ENCODE results near the gene SPECC1.
A peak's percentile ranks its signal among the peaks of the same experiment; 100 is the strongest.
"Not testable (repeated sequence)": the region's sequence is repeated elsewhere in the genome, so short reads cannot be mapped to it uniquely, and the experiment has no call there.

Gene SPECC1, protein sequence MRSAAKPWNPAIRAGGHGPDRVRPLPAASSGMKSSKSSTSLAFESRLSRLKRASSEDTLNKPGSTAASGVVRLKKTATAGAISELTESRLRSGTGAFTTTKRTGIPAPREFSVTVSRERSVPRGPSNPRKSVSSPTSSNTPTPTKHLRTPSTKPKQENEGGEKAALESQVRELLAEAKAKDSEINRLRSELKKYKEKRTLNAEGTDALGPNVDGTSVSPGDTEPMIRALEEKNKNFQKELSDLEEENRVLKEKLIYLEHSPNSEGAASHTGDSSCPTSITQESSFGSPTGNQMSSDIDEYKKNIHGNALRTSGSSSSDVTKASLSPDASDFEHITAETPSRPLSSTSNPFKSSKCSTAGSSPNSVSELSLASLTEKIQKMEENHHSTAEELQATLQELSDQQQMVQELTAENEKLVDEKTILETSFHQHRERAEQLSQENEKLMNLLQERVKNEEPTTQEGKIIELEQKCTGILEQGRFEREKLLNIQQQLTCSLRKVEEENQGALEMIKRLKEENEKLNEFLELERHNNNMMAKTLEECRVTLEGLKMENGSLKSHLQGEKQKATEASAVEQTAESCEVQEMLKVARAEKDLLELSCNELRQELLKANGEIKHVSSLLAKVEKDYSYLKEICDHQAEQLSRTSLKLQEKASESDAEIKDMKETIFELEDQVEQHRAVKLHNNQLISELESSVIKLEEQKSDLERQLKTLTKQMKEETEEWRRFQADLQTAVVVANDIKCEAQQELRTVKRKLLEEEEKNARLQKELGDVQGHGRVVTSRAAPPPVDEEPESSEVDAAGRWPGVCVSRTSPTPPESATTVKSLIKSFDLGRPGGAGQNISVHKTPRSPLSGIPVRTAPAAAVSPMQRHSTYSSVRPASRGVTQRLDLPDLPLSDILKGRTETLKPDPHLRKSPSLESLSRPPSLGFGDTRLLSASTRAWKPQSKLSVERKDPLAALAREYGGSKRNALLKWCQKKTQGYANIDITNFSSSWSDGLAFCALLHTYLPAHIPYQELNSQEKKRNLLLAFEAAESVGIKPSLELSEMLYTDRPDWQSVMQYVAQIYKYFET

DNA sequence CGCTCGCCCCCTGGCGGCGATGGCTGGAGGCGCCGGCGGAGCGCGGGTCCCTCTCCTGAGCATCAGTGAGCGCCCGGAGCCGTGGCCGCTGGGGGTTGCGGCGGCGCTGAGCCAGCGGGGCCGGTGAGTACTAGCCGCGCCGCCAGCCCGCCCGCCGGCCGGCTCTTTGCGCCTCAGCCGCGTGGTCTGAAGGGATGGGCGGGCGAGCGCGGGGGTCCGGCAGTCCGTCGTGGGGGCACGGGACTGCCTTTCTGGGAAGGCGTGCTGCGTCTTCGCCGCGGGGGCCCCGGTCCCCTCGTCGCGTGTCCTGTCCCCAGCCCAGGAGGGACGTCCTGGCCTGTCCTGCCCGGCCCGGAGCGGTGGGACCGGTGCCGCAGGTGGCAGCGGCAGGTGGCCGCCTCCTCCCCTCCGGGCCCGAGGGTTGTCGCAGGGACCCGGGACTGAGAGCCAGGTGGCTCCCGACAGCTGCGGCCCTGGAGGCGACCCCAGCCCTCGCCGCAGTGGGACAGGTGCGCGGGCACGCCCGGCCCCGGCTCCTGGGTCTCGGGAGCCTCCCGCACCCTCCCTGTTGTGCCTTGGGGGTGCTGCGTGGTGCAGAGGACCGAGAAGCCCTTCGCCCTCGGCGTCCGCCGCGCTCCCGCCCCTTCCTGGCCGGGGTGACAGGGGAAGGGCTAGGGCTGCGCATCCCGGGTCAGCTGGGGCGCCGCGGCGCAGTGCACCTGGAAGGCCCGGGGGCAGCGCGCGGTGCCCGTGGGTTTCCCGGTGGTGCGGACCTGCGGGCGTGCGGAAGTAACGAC lies at the start of gene SPECC1:
Gene SPECC1 (plus strand): TSS at position 58 of the 797 bp plus-strand sequence. CDS start 87,293 bp downstream, outside the sequence.
- Histone ChIP-seq H3K36me3 (ENCODE audit: insufficient read depth, insufficient read length, low read length) (no peaks in the 10 kb centered on the region), H3K9me3 (ENCODE audit: insufficient read depth, low read length) (no peaks in the 10 kb centered on the region; the same call in 1 of the 2 replicates), H3K27me3 (ENCODE audit: insufficient read depth, insufficient read length) (peaks cover 44% of the 10 kb centered on the region), H3K4me1 (ENCODE audit: insufficient read depth, insufficient read length) (no peaks in the 10 kb centered on the region), H3K9ac (ENCODE audit: insufficient read length, low read depth) (peak within 1 kb of the TSS; percentile 57), H3K4me3 (ENCODE audit: insufficient read length, low read depth) (peak within 1 kb of the TSS; percentile 59)
- no peak for DNase-seq (ENCODE audit: low read depth, low spot score)
- TF ChIP-seq ZNF274 (IDR thresholded peaks at IDR 0.05; ENCODE audit: low read depth, low read length), result no peak
- TF ChIP-seq SUZ12 (IDR thresholded peaks at IDR 0.05; ENCODE audit: extremely low read depth, insufficient read depth, insufficient read length), result no peak
- TF ChIP-seq YY1 (IDR thresholded peaks at IDR 0.05; ENCODE audit: insufficient read depth, insufficient read length), result no peak

DNA sequence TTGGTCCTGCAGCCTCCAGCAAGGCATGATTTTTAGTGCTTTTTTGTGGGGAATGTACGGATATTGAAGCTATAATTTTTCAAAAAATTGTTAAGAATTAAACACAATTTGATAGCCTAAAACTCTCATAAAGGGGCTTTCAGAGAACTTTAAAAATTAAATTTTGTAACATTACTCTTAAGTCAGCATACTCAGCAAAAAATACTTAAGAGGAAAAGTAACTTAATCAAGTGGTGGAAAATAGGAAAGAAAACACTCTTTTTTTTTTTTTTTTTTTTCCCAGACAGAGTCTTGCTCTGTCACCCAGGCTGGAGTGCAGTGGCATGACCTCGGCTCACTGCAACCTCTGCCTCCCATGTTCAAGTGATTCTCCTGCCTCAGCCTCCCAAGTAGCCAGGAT lies 46.2 kb upstream of the SPECC1 start:
- H3K9ac ChIP-seq (ENCODE audit: insufficient read length, low read depth); H3K4me1 ChIP-seq (ENCODE audit: insufficient read depth, insufficient read length); H3K9me3 ChIP-seq (ENCODE audit: insufficient read depth, low read length); DNase-seq (ENCODE audit: low read depth, low spot score); H3K27me3 ChIP-seq (ENCODE audit: insufficient read depth, insufficient read length); H3K4me3 ChIP-seq (ENCODE audit: insufficient read length, low read depth): not testable (repeated sequence)
- peaks cover 36% of the 10 kb centered on the region for H3K36me3 ChIP-seq (ENCODE audit: insufficient read depth, insufficient read length, low read length)

DNA sequence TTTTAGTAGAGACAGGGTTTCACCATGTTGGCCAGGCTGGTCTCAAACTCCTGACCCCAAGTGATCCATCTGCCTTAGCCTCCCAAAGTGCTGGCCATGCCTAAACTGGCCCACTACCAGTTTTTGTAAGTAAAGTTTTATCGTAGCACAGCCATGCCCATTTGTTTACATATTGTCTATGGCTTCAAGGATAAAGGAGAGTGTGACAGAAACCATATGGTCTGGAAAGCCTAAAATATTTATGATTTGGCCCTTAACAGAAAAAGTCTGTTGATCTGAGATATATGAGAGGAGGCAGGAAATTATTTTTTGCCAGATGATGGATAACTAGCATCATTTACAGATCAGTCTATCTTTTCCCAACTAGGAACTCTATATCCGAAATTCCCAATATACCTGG lies 36.0 kb upstream of the SPECC1 start:
- no peak for TF ChIP-seq SUZ12 (IDR thresholded peaks at IDR 0.05; ENCODE audit: extremely low read depth, insufficient read depth, insufficient read length)
- no peak for TF ChIP-seq ZNF274 (IDR thresholded peaks at IDR 0.05; ENCODE audit: low read depth, low read length)
- no peak for TF ChIP-seq YY1 (IDR thresholded peaks at IDR 0.05; ENCODE audit: insufficient read depth, insufficient read length)
- DNase-seq (ENCODE audit: low read depth, low spot score), result no peak
- H3K27me3 ChIP-seq (ENCODE audit: insufficient read depth, insufficient read length), result no peaks in the 10 kb centered on the region
- H3K4me1 ChIP-seq (ENCODE audit: insufficient read depth, insufficient read length), result no peaks in the 10 kb centered on the region
- H3K36me3 ChIP-seq (ENCODE audit: insufficient read depth, insufficient read length, low read length), result peaks cover 48% of the 10 kb centered on the region
- H3K9ac ChIP-seq (ENCODE audit: insufficient read length, low read depth), result no peak overlapping the region
- H3K4me3 ChIP-seq (ENCODE audit: insufficient read length, low read depth), result no peak overlapping the region
- H3K9me3 ChIP-seq (ENCODE audit: insufficient read depth, low read length), result no peaks in the 10 kb centered on the region; the same call in 1 of the 2 replicates

DNA sequence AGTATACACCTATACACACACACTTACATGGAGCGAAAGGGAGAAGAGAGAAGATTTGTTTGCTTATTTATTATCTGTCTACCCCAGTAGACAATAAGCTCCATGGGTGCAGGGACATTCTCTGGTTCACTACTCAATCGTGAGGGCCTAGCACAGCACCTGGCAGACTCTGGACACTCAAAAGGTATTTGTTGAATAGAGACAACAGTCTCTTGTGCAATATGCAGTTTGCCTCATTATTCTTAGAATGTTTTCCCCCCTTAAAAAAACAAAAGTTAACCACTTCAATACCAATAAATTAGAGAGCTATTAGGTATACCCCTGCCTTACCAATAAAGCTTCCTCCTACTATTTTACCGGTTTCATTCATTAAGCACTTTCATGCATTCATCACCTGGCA lies 33.6 kb upstream of the SPECC1 start:
- TF ChIP-seq SUZ12 (IDR thresholded peaks at IDR 0.05; ENCODE audit: extremely low read depth, insufficient read depth, insufficient read length) (no peak), YY1 (IDR thresholded peaks at IDR 0.05; ENCODE audit: insufficient read depth, insufficient read length) (no peak), ZNF274 (IDR thresholded peaks at IDR 0.05; ENCODE audit: low read depth, low read length) (no peak)
- Histone ChIP-seq H3K9ac (ENCODE audit: insufficient read length, low read depth) (no peak overlapping the region), H3K36me3 (ENCODE audit: insufficient read depth, insufficient read length, low read length) (peaks cover 33% of the 10 kb centered on the region), H3K9me3 (ENCODE audit: insufficient read depth, low read length) (peaks cover 16% of the 10 kb centered on the region; the same call in 1 of the 2 replicates), H3K4me1 (ENCODE audit: insufficient read depth, insufficient read length) (no peaks in the 10 kb centered on the region), H3K27me3 (ENCODE audit: insufficient read depth, insufficient read length) (no peaks in the 10 kb centered on the region), H3K4me3 (ENCODE audit: insufficient read length, low read depth) (no peak overlapping the region)
- DNase-seq (ENCODE audit: low read depth, low spot score), result no peak

DNA sequence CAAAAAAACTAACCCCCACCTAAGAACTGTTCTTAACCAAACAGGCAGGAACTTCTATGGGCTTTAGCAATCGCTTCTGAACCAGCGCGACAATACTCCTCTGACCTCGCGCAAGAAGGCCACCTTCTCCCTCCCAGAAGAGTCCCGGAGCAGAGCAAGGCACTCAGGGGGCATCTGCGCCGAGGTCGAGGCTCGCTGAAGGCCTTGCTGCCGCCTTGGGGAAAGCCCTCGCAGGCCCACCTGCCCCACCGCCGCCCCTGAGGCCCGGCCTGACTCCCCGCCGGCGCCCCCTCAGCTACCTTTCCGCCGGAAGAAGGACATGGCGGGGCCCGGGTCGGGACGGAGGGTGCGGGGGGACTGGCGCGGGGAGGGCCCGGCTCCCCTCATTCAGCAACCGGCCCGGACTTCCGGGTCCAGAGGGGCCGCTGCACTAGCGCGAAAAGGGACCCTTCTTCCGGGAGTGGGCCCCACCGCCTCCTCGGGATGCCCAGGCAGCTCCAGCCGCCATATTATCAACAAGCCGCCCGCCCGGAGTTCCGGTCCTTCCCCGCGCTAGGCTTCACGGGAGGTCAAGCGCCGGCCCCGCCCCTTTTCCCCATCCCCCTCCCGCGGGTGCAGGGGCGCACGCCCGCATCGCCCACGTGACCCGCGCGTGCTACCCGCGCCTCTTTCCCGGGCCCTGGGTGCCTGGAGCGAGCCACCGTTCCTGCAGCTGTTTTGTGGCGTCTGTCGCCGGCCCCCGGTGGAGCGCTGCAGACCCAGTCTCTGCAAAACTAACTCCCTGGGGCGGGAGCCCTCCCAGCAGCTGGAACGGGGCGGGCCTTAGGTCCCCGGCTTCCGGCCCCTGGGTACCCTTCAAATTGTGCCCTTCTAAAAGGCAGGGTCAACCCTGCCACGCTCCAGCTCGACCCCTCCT lies 31.6 kb upstream of the SPECC1 start, which contains the start of gene AKAP10:
Gene AKAP10 (minus strand): TSS at position 536 of the 916 bp plus-strand sequence. CDS start 149 bp downstream, at position 387.
- Histone ChIP-seq H3K9ac (ENCODE audit: insufficient read length, low read depth) (peak within 1 kb of the TSS; percentile 96), H3K27me3 (ENCODE audit: insufficient read depth, insufficient read length) (no peaks in the 10 kb centered on the region), H3K4me3 (ENCODE audit: insufficient read length, low read depth) (peak within 1 kb of the TSS; percentile 87), H3K4me1 (ENCODE audit: insufficient read depth, insufficient read length) (no peaks in the 10 kb centered on the region), H3K36me3 (ENCODE audit: insufficient read depth, insufficient read length, low read length) (peaks cover 23% of the 10 kb centered on the region), H3K9me3 (ENCODE audit: insufficient read depth, low read length) (peaks cover 16% of the 10 kb centered on the region; the same call in 1 of the 2 replicates)
- DNase-seq (ENCODE audit: low read depth, low spot score), result peak; percentile 60
- TF ChIP-seq ZNF274 (IDR thresholded peaks at IDR 0.05; ENCODE audit: low read depth, low read length) (no peak), YY1 (IDR thresholded peaks at IDR 0.05; ENCODE audit: insufficient read depth, insufficient read length) (peak; percentile 57)

All from NT2/D1 (cell line).